H1 (cell line): Measurements from ENCODE around the gene KXD1. TPM values are rescaled to one million over a fixed set of nuclear protein-coding genes. Genes with fewer than 3 reads are reported as not detected.
A peak's percentile ranks its signal among the peaks of the same experiment; 100 is the strongest.

Experiments
- ATF2 ChIP-seq: IDR thresholded peaks from 2 replicates; pipeline ENCODE4 v1.6.1; 2012; ENCODE audit warnings: low read length, inconsistent platforms
- ATF3 ChIP-seq: IDR thresholded peaks from 2 replicates; pipeline ENCODE4 v1.6.1; 2011; ENCODE audit warnings: low read depth, mild to moderate bottlenecking, low read length; ENCODE audit not compliant: insufficient read depth
- BCL11A ChIP-seq, 2 experiments: IDR thresholded peaks; one replicate each; pipeline ENCODE4 v1.6.1; 2011; ENCODE audit warnings: low read depth in 2 of 2, low read length in 2 of 2, mild to moderate bottlenecking in 2 of 2
- CEBPB ChIP-seq: IDR thresholded peaks from 2 replicates; pipeline ENCODE4 v1.6.1; 2012; ENCODE audit warnings: low read depth, low read length
- CHD1 ChIP-seq: IDR thresholded peaks from 2 replicates; pipeline ENCODE4 v1.6.1; 2012; ENCODE audit warnings: low read depth, low read length, improper control_type of control experiment
- E2F6 ChIP-seq: IDR thresholded peaks from 2 replicates; pipeline ENCODE4 v1.6.1; 2012; ENCODE audit warnings: inconsistent platforms
- EZH2 ChIP-seq: fragments of 200-600 bp; sonication (generic); IDR thresholded peaks from 2 replicates; pipeline ENCODE4 v1.7.1; 2012; ENCODE audit warnings: low read depth, mild to moderate bottlenecking, moderate library complexity, low read length, inconsistent platforms; ENCODE audit not compliant: severe bottlenecking
- FOSL1 ChIP-seq: IDR thresholded peaks from 2 replicates; pipeline ENCODE4 v1.6.1; 2011; ENCODE audit warnings: mild to moderate bottlenecking, low read depth, low read length, moderate library complexity; ENCODE audit not compliant: insufficient read depth
- HDAC6 ChIP-seq: IDR thresholded peaks from one replicate; pipeline ENCODE4 v1.7.1; 2012; ENCODE audit warnings: low read depth, mild to moderate bottlenecking, inconsistent platforms, low read length, moderate library complexity
- KDM1A ChIP-seq: fragments of 200-600, 300-600 bp; sonication (generic); IDR thresholded peaks from 2 replicates; pipeline ENCODE4 v1.7.1; 2016; ENCODE audit warnings: mild to moderate bottlenecking, low read length, borderline replicate concordance
- KDM4A ChIP-seq: IDR thresholded peaks from one replicate; pipeline ENCODE4 v1.7.1; 2012; ENCODE audit warnings: low read depth, mild to moderate bottlenecking, moderate library complexity, low read length, inconsistent platforms; ENCODE audit not compliant: severe bottlenecking
- POU5F1 ChIP-seq: IDR thresholded peaks from 2 replicates; pipeline ENCODE4 v1.6.1; 2011; ENCODE audit warnings: low read depth, mild to moderate bottlenecking, low read length, moderate library complexity
- RBBP5 ChIP-seq: IDR thresholded peaks from 2 replicates; pipeline ENCODE4 v1.7.1; 2012; ENCODE audit warnings: low read depth, mild to moderate bottlenecking, inconsistent platforms, low read length, moderate library complexity, borderline replicate concordance
- RFX5 ChIP-seq: IDR thresholded peaks from 2 replicates; pipeline ENCODE4 v1.6.1; 2011; ENCODE audit warnings: low read depth, low read length, improper control_type of control experiment, borderline replicate concordance
- RNF2 ChIP-seq: fragments of 200-900, 300-1000 bp; sonication (generic); IDR thresholded peaks from 2 replicates; pipeline ENCODE4 v1.7.1; 2016; ENCODE audit warnings: borderline replicate concordance, low read depth, mild to moderate bottlenecking, antibody characterized with exemption, low read length; ENCODE audit not compliant: poor library complexity, severe bottlenecking; ENCODE audit errors: missing control alignments
- RXRA ChIP-seq: IDR thresholded peaks from 2 replicates; pipeline ENCODE4 v1.6.1; 2011; ENCODE audit warnings: low read depth, mild to moderate bottlenecking, low read length, moderate library complexity; ENCODE audit not compliant: insufficient read depth
- SAP30 ChIP-seq: fragments of 300-600 bp; sonication (generic); IDR thresholded peaks from 2 replicates; pipeline ENCODE4 v1.7.1; 2012; ENCODE audit warnings: low read length, moderate library complexity, mild to moderate bottlenecking, inconsistent platforms; ENCODE audit not compliant: insufficient read depth, insufficient replicate concordance
- TAF1 ChIP-seq: IDR thresholded peaks from 2 replicates; pipeline ENCODE4 v1.6.1; 2011; ENCODE audit warnings: mild to moderate bottlenecking, low read depth, low read length
- TAF7 ChIP-seq: optimal IDR thresholded peaks from 2 replicates; pipeline ENCODE3; 2011; ENCODE audit warnings: low read depth, mild to moderate bottlenecking, inconsistent platforms, low read length, moderate library complexity, borderline replicate concordance
- ZNF274 ChIP-seq: IDR thresholded peaks from 2 replicates; pipeline ENCODE4 v1.7.0; 2012; ENCODE audit warnings: low read length, borderline replicate concordance; ENCODE audit errors: extremely low read depth
- polyA plus RNA-seq, 7 experiments: library from polyadenylated mRNA; depleted of rRNA in 3 of 7; stranded (reverse) in 5 of 7; unstranded in 2 of 7; fragments of >200 nt in 5 of 7; fragments of 200-250 nt in 2 of 7; gene quantifications; 1 replicate in 5 of 7; 2 replicates in 1 of 7; 4 replicates in 1 of 7; pipeline versions ENCODE4 v1.2.1 to v1.2.3, GENCODE V29; 2011 to 2013; ENCODE audit warnings: missing spikeins in 2 of 7, mixed read lengths in 2 of 7
- total RNA-seq: library from RNA; stranded (reverse); fragmentation: NEBNext Ultra II Directional; extraction: Animal tissue kit (Norgen Biotek cat#: 25700); gene quantifications from 2 replicates; pipeline ENCODE4 v1.2.1, GENCODE V29; 2021

The KXD1 gene
- total and polyA plus RNA-seq, 2 of the 8 experiments (the other 6 are each of a cell fraction or from before 2014, with no cell fraction given): 115 to 267 TPM

- TF ChIP-seq RXRA (no peak), RFX5 (no peak), E2F6 (no peak), RNF2 (no peak), ZNF274 (no peak), SAP30 (no peak), TAF7 (no peak), POU5F1 (no peak), TAF1 (no peak), FOSL1 (no peak), KDM4A (peak; percentile 44), KDM1A (peak; percentile 99), CHD1 (no peak), ATF3 (no peak), BCL11A (IDR thresholded peaks at IDR 0.05; ENCODE audit: low read depth in 2 of 2, low read length in 2 of 2) (no peak), HDAC6 (no peak), CEBPB (no peak), ATF2 (no peak; the same call in 1 of the 2 replicates), RBBP5 (peak; percentile 49; the same call in 1 of the 2 replicates), EZH2 (no peak)
These were observed at the start of gene KXD1 (continued) for GRCh38 chr19:18557411-18558201.
